Right ventricle myocardium inferior (tissue), 1 donor: Measurements from ENCODE around the gene SMYD3. TPM values are rescaled to one million over a fixed set of nuclear protein-coding genes. Genes with fewer than 3 reads are reported as not detected.

Source experiments
- ATAC-seq: fragments of 200-7000 bp; cut with Tn5 transposase; one replicate; pipeline ENCODE4 v1.9.1; 2020; ENCODE audit warnings: mild to moderate bottlenecking, moderate library complexity
- DNase-seq: peaks from one replicate; pipeline ENCODE4 v3.0.0; 2021; ENCODE audit errors: missing footprints
- intact Hi-C: fragments of 100-400 bp; cut with DNase I; formaldehyde crosslinking; loops from one replicate; pipeline ENCODE4 v1.11.0; 2022
- total RNA-seq: library from RNA; stranded (reverse); fragmentation: NEBNext Ultra II Directional; extraction: Animal tissue kit (Norgen Biotek cat#: 25700); gene quantifications from one replicate; pipeline ENCODE4 v1.2.1, GENCODE V29; 2021
- donor health status: DM: no; HTN: yes; CAD: no; lungs with severe emphysema.

The SMYD3 gene
- total RNA-seq, 1 donor from 2014 or later = 8.8 TPM

DNA sequence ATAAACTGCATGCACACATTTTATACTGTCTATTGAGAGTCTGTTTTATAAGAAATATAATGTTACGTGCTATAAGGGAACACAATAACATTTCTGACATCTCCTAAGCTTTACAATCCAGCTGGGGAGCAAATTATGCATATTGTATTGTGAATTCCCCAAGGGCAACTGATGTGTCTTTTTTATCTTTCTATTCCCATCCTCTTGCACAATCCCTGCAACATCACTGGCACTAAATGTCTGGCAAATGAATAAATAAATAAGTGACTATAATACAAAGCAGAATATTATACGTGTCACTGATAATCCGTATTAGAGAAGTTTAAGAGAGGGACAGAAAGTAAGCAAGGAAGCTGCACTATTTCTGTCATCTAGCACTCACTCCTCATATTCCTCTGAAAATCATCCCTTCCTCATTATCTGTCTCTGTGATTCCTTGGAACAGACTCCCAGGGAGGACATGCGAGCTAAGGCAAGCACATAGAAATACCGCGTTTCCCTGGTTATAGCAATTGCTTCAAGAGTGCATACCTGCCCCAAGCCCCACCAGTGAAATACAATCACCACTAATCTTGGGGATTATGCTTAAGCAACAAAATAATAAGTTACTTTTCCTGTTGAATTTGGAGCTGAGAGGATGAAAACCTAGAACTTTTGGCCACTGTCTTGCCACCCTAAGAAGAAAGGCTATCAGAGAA is 205.4 kb downstream of the SMYD3 start:
- ATAC-seq = no peak
- intact Hi-C loops = no loop called here
- no peak for DNase-seq

DNA sequence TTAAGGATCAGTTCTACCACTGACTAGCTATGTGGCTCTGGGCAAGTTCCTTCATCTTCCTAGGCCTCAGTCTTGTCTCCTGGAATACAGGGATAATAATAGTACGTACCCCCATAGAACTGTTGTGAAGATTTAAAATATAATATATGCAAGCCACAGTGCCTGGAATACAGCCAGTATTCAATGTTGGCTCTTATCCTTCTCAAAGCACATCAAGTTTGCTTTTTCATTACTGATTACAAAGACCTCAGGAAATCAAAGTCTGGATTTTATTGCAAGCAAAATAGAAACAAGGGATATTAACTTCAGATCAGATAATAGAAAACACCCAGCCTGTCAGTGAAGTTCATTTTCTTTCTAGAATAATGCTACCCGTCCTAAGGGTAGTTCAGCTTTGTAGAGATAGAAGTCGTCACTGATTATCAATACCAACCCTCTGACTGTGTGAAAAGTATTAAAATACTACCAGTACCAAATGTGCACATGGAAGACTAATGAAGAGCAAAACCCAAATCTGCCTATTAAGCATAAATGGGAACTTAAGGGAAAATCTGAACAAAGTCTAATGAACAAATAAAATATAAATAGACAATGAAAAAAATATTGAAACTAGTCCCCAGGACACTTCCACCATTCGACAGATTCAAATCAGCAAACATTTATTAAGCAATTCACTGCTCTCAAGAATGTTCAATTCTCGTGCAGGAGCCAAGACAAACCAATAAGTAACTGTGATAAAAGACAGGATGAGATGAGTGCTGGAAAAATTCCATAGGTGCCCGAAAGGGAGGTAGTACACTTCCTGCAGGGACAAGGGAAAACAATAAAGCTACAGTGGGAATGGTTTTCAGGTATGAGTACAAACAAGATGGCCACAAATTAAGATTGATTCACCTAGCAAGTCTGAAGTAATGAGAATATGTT is 206.2 kb downstream of the SMYD3 start:
- DNase-seq (no peak), ATAC-seq (no peak)
- intact Hi-C loops = no loop called here

DNA sequence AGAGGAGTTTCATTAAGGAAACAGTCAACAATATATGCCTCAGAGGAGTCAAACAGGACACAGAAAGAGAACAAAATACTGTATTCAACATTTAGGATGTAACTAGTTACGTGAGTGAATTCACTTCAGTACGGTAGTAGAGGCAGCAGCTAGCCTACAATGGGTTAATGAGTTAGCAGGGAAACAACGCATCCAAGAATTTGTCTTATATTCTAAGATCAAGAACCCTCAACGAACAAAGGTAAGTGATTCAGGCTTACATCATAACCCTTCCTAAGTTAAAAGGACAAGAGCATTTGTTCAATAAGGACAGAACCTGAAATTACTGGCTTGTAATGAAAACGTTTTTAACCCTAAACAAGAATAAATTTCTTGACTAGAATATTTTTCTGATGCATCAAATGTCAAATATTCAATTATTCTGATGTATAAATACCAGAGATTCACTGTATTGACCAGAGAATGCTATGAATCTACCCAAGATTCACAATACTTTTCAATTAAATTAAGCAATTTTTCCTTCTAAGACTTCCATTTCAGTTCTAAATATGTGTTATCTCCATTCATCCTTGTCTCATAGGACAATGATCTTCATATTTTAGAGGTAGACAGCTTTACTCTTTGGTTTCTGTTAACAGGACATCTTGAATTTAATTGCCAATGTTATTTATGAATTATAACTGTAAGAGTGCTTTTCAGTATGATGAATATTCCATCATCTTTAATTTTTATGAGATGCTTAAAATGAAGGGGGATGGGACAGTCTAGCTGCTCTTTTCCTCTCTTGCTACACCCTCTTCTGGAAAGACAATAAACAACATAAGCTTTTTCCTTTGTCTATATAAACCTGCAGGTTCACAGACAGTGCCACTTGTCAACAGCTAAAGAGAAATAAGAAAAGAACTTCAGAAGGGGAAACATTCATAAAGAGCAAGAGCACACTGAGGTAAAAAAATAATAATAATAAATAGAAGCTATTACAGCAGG is 209.5 kb downstream of the SMYD3 start:
- DNase-seq (no peak), ATAC-seq (no peak)
- intact Hi-C loops = no loop called here

DNA sequence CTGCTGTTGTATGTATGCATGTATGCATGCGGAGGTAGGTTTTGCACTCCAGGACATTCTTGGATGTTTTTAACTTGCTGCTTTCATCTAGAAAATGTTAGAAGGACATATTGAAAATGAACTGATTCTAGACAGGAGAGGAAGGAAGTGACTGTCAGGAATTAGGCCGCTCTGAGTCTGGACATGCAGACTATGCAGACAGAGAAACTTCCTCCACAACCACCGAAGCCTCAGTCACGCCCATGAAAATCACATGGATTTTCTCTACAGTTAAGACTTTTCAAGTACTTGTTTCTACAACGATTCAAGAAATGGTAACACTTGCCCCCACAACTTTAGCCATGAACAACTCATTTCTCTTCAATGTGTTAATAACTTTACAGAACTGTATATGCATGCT is 211.1 kb downstream of the SMYD3 start:
- no peak for DNase-seq
- ATAC-seq = no peak
- intact Hi-C loops = no loop called here

DNA sequence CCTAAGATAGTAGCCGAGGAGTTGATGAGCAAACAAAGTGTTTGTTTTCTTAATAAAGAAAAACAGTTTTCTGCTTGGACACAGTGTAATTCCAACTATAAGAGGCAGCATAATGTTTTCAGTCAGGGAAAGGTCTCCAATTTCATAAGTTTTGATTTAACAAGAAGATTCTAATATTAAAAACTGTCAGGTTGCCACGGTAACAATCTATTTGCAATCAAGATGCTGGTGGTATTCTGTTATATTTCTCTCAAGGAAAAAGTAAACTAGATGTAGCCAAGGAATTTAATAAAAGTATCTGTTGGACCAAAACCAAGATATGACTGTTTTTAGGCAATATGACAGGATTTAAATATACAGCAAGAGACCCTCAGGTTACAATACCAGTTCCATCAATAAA is 211.7 kb downstream of the SMYD3 start:
- intact Hi-C loops = no loop called here
- ATAC-seq = no peak
- DNase-seq = no peak

DNA sequence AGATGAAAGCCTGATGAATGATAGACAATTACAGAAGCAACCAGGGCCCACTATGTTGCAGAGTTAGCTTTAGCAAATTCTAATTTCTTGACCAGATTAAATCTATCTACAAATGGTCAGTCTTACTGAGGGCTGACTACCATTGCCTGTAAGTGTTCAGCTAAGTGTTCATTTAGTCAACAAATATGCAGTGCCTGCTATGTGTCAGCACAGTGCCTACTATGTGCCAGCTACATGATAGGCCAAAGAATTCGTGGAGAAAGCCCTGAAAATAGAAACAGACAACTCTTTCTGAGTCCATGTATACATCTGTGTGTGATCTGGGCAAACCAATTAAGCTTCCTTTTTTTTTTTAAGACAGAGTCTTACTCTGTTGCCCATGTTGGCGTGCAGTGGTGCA is 212.8 kb downstream of the SMYD3 start:
- DNase-seq = no peak
- intact Hi-C loops = no loop called here
- ATAC-seq = no peak

DNA sequence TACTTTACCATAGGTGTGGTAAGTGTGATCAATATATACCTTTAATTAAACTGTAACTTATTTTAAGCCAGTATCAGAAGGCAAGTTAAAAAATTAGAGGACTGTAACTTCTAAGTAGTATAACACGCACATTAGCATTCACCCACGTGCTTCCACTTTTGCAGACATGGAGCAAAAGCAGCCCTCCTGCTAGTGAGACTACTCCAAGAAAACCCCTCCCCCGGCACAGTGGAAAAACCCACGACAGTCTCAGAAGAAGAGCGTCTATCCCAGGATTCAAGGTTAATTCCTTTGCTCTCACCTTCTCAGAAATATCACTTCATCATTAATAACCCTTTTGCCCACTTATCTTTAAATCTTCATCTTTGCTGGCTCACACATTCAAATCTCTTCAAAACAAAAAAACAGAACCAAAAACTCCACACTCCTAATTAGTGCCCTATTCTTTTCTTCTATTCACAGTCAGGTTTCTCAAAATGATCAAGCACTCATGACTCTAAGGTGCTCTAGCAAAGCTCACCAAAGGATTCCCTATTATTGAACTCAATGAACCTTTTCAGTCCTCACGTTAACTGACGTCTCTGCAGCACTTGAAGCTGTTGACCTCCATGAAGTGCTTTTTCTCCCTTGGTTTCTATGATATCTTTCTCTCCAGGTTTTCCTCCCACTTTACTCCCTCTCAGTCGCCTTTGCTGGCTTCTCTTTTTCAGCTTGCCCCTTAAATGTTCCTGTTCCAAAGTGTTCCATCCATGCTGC is 213.5 kb downstream of the SMYD3 start:
- no peak for ATAC-seq
- no peak for DNase-seq
- intact Hi-C loops = no loop called here

DNA sequence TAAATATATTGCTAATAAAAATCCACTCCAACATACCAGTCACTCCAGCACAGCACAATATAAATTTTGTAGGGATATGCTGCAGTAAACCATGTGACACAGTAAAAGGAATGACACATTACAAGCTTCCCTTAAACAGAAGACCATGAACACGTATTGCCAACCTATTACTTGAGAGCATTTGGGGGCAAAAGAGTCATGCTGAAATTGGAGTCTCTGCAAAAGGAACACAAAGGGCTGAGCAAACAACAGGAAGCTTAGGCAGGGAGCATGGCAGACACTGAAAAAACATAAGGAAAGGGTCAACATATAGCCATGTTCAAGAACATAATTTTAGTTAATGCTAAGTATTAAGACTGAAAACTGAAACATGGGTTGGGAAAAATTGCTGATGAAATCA is 214.5 kb downstream of the SMYD3 start:
- intact Hi-C loops = no loop called here
- DNase-seq (no peak), ATAC-seq (no peak)

DNA sequence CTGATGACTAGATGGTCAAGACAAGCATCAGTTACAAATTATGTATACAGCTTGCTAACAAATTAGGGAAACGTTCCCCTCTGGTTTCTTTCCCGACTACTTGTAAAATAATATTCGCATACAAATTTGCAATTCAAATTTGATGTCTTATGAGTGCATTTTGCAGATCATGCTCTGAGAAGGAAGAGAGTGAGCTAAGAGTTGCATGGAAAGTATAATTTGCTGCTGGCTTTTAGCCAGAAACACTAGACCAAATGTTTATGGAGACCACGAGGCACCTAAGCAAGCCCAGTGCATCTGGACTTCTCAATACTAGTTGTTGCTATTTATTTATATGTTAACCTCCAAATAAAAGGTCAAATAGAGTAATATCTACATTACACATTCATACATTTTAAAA is 216.0 kb downstream of the SMYD3 start:
- DNase-seq = no peak
- ATAC-seq = no peak
- intact Hi-C loops = no loop called here

DNA sequence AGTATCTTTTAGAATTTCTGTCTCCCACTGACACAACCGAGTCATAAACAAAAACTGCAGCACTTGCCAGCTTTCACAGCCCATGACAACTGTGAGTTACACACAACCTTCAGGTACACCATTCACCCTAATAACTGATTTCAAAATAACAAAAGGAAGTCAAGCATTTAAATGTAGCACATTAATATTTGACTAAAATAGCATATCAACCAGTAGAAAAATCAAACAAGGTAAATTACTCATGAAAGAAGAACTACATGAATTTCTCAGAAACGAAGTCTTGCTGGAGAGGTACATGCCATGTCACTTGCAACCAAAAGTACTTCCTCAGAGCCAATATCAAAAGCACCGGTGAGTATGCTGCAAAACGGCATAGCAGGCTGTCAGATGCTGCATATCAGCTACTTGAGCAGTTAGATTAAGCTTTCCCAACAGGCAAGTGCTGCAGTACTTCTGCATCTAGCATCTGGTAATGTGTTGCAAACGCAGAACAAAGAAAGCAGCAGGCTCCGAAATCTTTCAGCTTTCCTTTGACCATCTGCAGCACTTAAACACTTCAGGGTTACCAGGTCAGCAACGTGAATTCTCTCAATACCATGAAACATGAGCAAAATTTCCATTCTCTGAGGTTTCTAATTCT is 223.2 kb downstream of the SMYD3 start:
- ATAC-seq (no peak), DNase-seq (no peak)
- intact Hi-C loops = loop anchor here (5.0 kb wide), 1 partner anchor 1132 kb away; the partner anchor contains the start of gene KIF26B

DNA sequence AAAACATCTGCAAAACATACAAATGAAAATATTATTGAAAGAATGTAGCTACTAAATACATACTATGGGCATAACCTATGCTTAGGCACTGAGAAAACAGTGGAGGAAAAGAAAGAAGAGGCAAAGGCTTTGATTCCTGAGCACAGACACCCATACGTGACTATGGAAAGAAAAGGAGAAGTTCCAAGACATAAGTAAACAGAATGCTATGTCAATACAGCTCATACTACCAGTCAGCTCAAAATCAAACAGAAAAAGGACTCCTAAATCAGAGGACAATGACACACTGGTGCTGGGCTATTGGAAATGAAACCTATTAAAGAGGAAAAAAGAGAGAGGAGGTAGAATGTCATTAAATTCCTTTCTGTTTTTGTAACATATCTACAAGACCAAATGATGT is 225.4 kb downstream of the SMYD3 start:
- ATAC-seq (no peak), DNase-seq (no peak)
- intact Hi-C loops = loop anchor here (5.0 kb wide), 1 partner anchor 1129 kb away; the partner anchor contains the start of gene KIF26B

DNA sequence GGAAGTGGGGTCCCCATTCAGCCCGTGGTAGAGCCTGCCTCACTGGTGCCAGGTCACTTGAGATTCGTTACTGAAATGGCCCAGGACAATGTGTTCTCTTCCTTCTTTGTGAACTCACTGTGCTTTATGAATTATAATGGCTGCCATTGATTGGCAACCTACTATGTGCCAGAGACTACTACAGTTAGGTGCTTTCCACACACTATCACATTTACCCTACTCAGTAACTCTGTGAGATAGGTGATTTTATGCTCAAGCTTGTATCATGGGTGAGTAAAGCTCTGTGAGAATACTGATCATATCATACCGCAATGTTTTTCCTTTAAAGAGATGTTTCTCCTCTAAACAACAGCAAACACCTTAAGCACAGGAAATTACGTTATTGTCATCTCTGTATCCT is 225.9 kb downstream of the SMYD3 start:
- DNase-seq (no peak), ATAC-seq (no peak)
- intact Hi-C loops = loop anchor here (5.0 kb wide), 1 partner anchor 1129 kb away; the partner anchor contains the start of gene KIF26B

DNA sequence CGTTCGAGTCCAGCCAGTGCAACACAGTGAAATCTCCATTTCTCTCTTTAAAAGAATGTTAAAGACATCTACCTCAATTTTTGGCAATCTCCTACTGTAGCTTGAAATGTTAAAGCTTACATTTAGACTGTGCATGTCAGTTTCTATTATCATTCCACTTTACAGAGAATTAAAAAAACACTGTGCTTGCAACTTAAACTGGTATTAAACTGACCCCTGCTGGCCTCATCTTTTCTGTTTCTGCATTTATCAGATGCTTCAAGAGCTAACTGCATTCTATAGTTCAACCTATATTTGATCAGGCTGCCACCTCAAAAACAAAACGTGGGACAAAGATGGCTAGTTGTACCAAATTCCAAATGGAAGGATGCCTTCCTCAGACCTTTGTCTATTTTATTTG is 226.5 kb downstream of the SMYD3 start:
- DNase-seq (no peak), ATAC-seq (no peak)
- intact Hi-C loops = loop anchor here (5.0 kb wide), 1 partner anchor 1128 kb away; the partner anchor contains the start of gene KIF26B

DNA sequence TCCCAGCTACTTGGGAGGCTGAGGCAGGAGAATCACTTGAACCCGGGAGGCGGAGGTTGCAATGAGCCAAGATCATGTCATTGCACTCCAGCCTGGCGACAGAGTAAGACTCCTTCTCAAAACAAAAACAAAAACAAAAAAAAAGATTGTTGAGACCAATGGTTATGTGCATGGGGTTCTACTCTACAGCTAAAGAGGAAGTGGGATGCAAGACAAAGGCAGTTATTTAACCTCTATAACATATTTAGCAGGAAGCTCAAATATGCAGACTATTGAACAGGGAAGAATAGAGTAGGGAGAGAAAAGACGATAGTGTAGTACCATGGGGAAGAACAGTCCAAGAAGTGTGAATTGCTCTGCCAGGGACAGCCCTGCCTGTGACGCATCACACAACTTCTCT is 227.7 kb downstream of the SMYD3 start:
- intact Hi-C loops = loop anchor here (10.0 kb wide), 1 partner anchor 265 kb away; no protein-coding TSS in a partner anchor
- no peak for DNase-seq
- ATAC-seq = no peak

DNA sequence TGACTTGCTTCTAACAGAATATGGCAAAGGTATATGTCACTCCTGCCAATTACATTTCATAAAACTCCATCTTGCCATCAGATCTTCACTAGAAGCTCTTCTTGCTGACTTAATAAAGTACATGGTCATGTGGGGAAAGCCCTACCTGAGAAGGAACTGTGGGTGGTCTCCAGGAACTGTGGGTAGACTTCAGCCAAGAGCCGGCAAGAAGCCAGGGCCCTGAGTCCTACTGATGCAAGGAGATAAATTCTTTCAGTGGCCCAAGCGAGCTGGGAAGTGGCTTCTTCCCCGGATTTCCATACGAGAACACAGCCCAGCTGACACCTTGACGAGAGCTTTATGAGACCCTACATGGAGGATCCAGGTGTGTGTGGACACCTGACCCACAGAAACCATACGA is 228.7 kb downstream of the SMYD3 start:
- ATAC-seq = no peak
- DNase-seq = no peak
- intact Hi-C loops = loop anchor here (10.0 kb wide), 1 partner anchor 264 kb away; no protein-coding TSS in a partner anchor

DNA sequence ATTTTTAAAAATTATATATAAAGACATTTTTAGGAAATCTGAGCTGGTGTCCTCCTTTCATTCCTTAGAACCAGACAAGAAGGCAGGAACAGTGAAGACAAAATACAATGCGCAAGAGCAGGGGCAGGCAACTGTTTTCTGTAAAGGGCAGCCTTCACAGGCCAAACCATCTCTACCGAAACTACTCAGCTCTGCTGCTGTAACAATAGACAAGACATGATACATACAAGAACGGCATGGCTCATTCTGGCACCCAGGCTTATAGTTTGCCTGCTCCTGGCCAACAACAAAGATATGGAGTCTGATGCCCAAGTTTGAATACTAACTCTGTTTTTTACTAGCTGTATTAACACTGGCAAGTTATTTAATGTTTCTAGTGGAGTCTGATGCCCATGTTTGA is 232.0 kb downstream of the SMYD3 start:
- intact Hi-C loops = loop anchor here (10.0 kb wide), 1 partner anchor 260 kb away; no protein-coding TSS in a partner anchor
- DNase-seq = no peak
- no peak for ATAC-seq

DNA sequence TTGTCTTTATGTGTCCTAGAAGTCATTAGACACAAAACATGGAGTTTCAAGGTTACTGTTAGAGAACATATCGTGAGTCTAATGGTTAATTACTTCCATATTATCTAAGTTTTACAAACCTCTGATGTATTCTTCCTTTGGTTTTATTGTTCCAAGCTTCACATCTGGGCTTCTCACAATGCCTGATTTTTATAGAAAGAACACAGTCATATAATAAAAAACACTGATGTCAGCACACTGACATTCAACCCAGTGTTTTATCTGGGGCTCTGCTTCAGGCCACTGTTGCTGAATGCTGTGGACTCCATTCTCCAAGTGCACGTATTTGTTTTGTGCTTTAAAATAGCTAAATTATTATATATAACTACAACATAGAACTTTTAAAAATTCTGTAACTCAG is 232.9 kb downstream of the SMYD3 start:
- ATAC-seq = no peak
- no peak for DNase-seq
- intact Hi-C loops = loop anchor here (10.0 kb wide), 1 partner anchor 259 kb away; no protein-coding TSS in a partner anchor
